GM18870 (cell line): ENCODE data around the gene MYCBP2.
A peak's percentile ranks its signal among the peaks of the same experiment; 100 is the strongest.
"Not testable (repeated sequence)": the region's sequence is repeated elsewhere in the genome, so short reads cannot be mapped to it uniquely, and the experiment has no call there.

Experiments used
- ATAC-seq: cut with Tn5 transposase; IDR thresholded peaks from one replicate; pipeline ENCODE4 v1.9.1; 2021; ENCODE audit warnings: moderate library complexity; ENCODE audit not compliant: unreplicated experiment

The MYCBP2 gene, protein sequence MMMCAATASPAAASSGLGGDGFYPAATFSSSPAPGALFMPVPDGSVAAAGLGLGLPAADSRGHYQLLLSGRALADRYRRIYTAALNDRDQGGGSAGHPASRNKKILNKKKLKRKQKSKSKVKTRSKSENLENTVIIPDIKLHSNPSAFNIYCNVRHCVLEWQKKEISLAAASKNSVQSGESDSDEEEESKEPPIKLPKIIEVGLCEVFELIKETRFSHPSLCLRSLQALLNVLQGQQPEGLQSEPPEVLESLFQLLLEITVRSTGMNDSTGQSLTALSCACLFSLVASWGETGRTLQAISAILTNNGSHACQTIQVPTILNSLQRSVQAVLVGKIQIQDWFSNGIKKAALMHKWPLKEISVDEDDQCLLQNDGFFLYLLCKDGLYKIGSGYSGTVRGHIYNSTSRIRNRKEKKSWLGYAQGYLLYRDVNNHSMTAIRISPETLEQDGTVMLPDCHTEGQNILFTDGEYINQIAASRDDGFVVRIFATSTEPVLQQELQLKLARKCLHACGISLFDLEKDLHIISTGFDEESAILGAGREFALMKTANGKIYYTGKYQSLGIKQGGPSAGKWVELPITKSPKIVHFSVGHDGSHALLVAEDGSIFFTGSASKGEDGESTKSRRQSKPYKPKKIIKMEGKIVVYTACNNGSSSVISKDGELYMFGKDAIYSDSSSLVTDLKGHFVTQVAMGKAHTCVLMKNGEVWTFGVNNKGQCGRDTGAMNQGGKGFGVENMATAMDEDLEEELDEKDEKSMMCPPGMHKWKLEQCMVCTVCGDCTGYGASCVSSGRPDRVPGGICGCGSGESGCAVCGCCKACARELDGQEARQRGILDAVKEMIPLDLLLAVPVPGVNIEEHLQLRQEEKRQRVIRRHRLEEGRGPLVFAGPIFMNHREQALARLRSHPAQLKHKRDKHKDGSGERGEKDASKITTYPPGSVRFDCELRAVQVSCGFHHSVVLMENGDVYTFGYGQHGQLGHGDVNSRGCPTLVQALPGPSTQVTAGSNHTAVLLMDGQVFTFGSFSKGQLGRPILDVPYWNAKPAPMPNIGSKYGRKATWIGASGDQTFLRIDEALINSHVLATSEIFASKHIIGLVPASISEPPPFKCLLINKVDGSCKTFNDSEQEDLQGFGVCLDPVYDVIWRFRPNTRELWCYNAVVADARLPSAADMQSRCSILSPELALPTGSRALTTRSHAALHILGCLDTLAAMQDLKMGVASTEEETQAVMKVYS (N-terminal part only)

DNA sequence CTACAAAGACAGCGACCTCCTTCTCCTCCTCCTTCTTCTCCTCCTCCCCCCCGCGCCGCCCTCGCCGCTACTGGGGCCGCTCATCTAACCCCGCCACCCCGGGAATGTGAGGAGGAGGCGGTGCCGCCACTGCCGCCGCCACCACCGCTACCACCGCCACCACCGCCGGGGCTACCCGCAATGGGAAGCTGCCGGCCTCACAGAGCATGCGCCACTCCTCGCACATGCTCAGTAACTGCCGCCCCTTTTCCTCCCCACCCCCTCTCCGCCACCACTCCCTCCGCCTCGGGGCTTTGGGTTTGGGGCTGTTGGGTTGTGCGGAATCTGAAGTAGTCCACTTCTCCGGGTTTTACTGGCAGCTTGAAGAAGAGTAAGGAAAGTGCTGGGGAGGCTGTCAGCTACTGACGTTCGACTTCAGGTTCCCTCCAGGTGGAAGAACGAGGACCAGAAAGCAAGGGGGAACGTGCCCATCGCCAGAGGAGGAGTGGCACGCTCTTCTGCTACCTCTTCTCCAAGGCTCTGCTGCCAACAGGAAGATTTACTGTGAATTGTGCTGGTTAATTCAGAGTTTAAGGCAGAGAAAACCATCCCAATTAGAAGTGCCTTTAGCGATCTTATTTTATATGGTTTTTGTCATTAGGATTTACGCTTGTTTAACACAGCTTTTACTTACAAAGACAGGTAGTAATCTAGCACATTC is at the start of gene MYCBP2:
Gene MYCBP2 (minus strand): TSS at position 190 of the 700 bp plus-strand sequence. CDS start 319 bp downstream, outside the sequence.
- ATAC-seq, result peak; percentile 50

- no peak for ATAC-seq
Measured at GRCh38 chr13:77375560-77376108, 48.7 kb upstream of the MYCBP2 start.

- ATAC-seq, result peak; percentile 71
Measured at GRCh38 chr13:77374786-77375185, 47.9 kb upstream of the MYCBP2 start.

DNA sequence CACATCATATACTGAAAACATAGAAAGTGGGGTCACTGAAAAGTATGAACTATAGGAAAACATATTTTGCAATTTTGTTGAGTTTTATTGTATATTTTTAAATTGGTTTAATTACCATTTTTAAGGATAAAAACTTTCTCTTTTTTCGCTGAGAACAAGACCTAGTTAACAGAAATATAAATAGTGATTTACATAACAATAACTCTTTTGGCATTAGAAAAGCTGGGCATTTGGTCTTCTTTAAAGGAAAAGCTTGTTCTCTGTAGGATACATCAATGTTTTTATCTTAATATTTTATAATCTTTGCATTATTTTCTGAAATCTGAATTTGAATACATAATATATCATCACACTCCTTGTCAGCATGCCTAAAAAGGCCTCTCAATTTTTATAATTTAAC is 47.4 kb upstream of the MYCBP2 start:
- ATAC-seq, result no peak

- ATAC-seq, result no peak
Measured at GRCh38 chr13:77373502-77373901, 46.6 kb upstream of the MYCBP2 start.

DNA sequence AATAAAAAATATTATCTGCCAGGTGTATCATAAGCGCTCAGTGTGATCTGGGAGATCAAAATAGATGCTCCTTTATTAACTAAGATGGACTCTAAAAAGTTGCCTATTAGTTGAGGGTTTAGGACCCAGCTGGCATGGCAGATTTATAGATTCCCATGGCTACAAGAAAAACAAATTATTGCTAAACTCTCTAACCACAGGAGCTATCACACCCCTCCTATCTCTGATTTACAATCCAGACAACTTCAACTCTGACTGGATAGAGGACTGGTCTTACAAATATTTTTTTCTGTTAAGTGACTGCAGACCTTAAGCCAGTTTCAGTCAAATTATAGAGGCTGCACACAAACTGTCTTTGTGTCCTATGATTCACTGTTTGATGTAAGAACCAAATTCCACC is 45.4 kb upstream of the MYCBP2 start:
- no peak for ATAC-seq

GRCh38 chr13:77370888-77371287 is 44.0 kb upstream of the MYCBP2 start:
- no peak for ATAC-seq

GRCh38 chr13:77362166-77362565 is 35.3 kb upstream of the MYCBP2 start:
- no peak for ATAC-seq

- ATAC-seq, result no peak
Measured at GRCh38 chr13:77360032-77360685, 33.3 kb upstream of the MYCBP2 start.

DNA sequence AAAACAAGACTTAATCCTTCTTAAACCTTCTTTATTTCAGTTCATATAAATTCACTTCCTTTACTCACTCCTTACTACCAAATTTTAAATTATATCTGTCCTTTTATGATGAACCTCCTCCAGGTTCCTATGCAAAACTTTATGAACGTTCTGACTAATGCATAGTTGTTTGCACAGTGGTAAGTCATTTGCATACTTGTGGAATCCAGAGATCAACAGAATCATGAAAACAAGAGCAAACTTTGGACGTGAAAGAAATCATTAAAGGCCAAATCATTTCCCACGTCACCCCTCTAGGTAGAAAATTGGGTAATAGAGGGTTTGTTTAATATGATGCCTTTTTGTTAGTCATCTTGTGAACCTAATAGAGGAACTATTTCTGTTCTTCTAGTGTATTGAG is 32.3 kb upstream of the MYCBP2 start:
- ATAC-seq, result no peak

GRCh38 chr13:77358001-77358400 is 31.1 kb upstream of the MYCBP2 start:
- no peak for ATAC-seq

GRCh38 chr13:77356155-77356554 is 29.3 kb upstream of the MYCBP2 start:
- ATAC-seq, result no peak

DNA sequence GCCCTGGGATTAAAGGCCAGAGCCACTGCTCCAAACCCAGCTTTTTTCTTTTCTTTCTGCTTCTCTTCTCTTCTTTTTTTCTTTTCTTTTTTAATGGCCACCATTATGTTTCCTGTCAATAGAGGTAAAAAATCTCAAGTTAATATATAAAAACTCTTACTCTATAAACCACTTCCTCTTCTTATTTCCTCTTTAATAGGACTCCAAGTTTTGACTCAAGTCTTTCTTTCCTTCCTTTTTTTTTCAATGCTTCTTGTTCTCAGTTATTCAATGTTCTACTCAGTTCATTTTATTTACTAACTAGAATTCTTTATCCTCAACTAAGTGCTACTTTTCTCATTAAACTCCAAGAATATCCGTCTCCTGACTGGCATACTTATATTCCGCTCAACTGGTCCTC is 27.1 kb upstream of the MYCBP2 start:
- ATAC-seq, result no peak

- no peak for ATAC-seq
Measured at GRCh38 chr13:77351315-77351714, 24.4 kb upstream of the MYCBP2 start.

- no peak for ATAC-seq
Measured at GRCh38 chr13:77350811-77351210, 23.9 kb upstream of the MYCBP2 start.

DNA sequence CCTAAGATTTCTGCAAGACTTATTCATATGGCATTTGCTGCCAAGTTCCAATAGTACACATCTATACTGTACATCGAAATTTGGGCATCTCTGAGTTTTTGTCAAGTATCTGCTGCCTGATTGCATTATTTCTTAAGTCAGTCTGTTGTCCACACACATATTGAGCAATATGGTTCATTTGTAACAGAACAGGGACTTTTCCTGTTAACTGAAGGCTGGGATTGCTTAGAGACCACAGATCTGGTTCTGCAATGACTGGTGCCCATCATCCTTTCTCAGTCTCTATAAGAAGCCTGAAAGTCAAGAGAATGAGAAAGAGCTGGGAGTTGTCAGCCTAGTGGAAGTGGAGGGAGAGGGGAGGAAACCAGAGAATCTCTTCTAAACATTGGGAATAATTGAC is 22.5 kb upstream of the MYCBP2 start:
- no peak for ATAC-seq

DNA sequence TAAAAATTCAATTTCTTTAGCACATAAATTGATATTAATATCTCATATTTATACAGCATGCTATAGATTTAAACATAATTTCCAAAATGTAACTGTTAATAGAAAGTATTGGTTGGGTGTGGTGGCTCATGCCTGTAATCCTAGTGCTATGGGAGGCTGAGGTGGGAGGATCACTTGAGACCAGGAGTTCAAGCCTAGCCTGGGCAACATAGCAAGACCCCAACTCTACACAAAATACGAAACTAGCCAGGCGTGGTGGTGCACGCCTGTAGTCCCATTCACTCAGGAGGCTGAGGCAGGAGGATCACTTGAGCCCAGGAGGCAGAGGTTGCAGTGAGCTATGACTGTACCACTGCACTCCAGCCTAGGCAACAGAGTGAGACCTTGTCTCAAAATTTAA is 20.5 kb upstream of the MYCBP2 start:
- not testable (repeated sequence) for ATAC-seq

GRCh38 chr13:77345150-77345780 is 18.4 kb upstream of the MYCBP2 start:
- peak; percentile 58 for ATAC-seq

DNA sequence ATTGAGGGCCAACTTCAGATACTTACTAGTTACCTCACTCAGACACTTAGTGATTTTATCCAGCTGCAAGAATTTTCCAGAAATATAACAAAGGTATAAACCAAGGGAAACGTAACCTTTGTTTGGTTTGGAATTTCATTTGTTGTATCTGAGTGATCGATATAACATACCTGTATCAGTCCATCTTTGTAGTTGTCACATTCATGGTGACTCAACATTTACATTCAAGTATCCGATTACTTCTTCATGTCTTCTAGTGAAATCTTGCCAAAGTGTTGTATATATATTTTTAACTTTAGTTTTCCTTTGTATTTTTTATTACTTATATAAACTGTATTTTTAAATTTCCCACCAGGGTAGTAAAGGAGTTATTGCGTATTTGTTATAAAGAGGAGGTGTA is 16.9 kb upstream of the MYCBP2 start:
- no peak for ATAC-seq
